ENCODE results near the gene CCDC154.

The CCDC154 gene

DNA sequence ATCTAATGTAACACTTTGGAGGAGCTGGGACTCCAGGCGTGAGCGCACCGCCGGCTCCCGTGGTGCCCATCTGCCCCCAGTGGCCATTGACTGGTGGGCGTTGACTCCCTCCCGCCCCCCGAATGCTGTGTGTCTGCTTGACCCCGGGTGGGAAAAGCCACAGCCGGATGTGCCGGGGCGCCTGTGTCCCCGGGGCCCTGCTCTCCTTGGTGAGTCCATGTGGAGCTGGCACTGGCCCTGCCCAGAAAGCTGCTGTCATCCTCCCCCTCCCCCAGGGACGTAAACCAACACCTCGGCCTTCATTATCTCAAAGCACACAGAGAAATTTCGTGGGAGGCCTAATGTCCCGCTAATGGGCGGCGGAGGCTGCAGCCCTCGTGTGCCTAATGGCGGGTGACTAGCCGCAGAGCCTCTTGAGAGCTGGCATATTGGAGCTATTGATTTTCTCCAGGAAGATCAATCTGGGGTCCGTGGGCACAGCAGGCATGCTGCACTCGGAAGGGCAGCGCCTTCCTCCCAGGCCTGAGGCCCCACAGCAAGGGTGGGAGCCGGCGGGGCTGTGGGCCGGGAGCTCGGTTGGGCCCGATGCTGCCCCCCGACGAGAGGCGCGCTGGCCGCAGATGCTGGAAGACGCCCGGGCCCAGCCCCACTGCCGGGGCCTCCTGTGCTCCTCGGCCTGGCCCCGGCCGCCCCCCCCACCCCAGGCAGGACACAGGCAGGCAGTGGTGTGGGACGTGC is 17.5 kb downstream of the CCDC154 start:
- no peaks in the 10 kb centered on the region for H3K9me3 ChIP-seq (ENCODE audit: insufficient read depth, low read depth, low read length)
- H3K4me1 ChIP-seq (ENCODE audit: insufficient read depth, low read length, poor library complexity, severe bottlenecking), result no peaks in the 10 kb centered on the region
- no peaks in the 10 kb centered on the region for H3K27me3 ChIP-seq (ENCODE audit: insufficient read depth, low read length, poor library complexity, severe bottlenecking)
- no peak overlapping the region for H3K4me2 ChIP-seq (ENCODE audit: low read depth, low read length, poor library complexity, severe bottlenecking)
- TF ChIP-seq EZH2phosphoT487 (IDR thresholded peaks at IDR 0.05; ENCODE audit: borderline replicate concordance), result no peak
- TF ChIP-seq, protein P1, sequence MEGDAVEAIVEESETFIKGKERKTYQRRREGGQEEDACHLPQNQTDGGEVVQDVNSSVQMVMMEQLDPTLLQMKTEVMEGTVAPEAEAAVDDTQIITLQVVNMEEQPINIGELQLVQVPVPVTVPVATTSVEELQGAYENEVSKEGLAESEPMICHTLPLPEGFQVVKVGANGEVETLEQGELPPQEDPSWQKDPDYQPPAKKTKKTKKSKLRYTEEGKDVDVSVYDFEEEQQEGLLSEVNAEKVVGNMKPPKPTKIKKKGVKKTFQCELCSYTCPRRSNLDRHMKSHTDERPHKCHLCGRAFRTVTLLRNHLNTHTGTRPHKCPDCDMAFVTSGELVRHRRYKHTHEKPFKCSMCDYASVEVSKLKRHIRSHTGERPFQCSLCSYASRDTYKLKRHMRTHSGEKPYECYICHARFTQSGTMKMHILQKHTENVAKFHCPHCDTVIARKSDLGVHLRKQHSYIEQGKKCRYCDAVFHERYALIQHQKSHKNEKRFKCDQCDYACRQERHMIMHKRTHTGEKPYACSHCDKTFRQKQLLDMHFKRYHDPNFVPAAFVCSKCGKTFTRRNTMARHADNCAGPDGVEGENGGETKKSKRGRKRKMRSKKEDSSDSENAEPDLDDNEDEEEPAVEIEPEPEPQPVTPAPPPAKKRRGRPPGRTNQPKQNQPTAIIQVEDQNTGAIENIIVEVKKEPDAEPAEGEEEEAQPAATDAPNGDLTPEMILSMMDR (conservative IDR thresholded peaks at IDR 0.05; ENCODE audit: low read length), result no peak
- H3K4me3 ChIP-seq (ENCODE audit: low read length, poor library complexity, severe bottlenecking), result no peak overlapping the region
- H3K36me3 ChIP-seq (ENCODE audit: insufficient read depth, low read length), result no peaks in the 10 kb centered on the region
- no peak overlapping the region for H2AFZ ChIP-seq (ENCODE audit: low read length)
- no peaks in the 10 kb centered on the region for H3K79me2 ChIP-seq (ENCODE audit: insufficient read depth, low read length)
- H4K20me1 ChIP-seq (ENCODE audit: insufficient read depth, low read length, poor library complexity, severe bottlenecking), result no peaks in the 10 kb centered on the region
- no peaks in the 10 kb centered on the region for H3K9me2 ChIP-seq (replicated peaks; ENCODE audit: low read depth, low read length)
- H3K9ac ChIP-seq (ENCODE audit: low read depth, low read length, poor library complexity, severe bottlenecking), result no peak overlapping the region
- no peaks in the 10 kb centered on the region for H3F3A ChIP-seq (ENCODE audit: low read depth)

DNA sequence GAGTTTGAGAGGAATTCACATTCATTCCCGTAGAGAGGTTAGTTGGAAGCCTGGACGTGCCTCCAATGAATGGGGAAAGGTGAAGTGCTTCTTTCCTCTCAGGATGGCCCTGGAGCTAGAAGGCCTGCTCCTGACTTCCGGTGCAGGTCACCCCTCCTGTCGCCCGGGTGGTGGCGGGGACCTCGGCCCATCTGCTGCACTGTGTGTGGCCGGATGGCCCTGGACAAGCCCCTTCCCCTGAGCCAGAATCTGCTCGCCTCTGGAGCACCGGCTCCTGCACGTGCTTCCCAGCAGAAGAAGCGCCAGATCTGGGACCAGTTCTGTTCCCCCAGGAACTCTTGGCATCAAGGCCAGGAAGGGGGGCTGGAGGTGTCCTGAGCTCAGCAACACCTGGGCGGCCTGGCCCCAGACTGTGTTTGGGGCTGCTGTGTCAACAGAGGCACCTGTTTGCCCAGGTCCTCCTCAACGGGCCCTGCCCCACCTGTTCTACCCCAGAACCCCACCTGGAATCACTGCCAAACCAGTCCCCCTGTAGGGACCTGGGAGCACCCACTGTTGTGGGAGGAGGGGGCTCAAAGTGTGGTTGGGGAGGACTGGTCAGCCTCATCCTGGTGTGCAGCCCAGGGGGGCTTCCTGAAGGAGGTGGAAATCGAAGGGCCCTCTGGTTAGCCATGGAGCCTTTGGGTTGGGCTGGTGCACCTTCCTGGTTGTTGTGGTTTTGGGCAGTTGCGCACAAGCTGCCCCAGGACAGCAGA is 18.6 kb downstream of the CCDC154 start:
- H3K9ac ChIP-seq (ENCODE audit: low read depth, low read length, poor library complexity, severe bottlenecking), result no peak overlapping the region
- no peak overlapping the region for H3K4me2 ChIP-seq (ENCODE audit: low read depth, low read length, poor library complexity, severe bottlenecking)
- H3K36me3 ChIP-seq (ENCODE audit: insufficient read depth, low read length), result no peaks in the 10 kb centered on the region
- no peaks in the 10 kb centered on the region for H3K27me3 ChIP-seq (ENCODE audit: insufficient read depth, low read length, poor library complexity, severe bottlenecking)
- H3K4me3 ChIP-seq (ENCODE audit: low read length, poor library complexity, severe bottlenecking), result no peak overlapping the region
- H4K20me1 ChIP-seq (ENCODE audit: insufficient read depth, low read length, poor library complexity, severe bottlenecking), result no peaks in the 10 kb centered on the region
- H3K9me2 ChIP-seq (replicated peaks; ENCODE audit: low read depth, low read length), result no peaks in the 10 kb centered on the region
- TF ChIP-seq, protein P1 (conservative IDR thresholded peaks at IDR 0.05; ENCODE audit: low read length), result no peak
- TF ChIP-seq EZH2phosphoT487 (IDR thresholded peaks at IDR 0.05; ENCODE audit: borderline replicate concordance), result no peak
- H3K79me2 ChIP-seq (ENCODE audit: insufficient read depth, low read length), result no peaks in the 10 kb centered on the region
- no peaks in the 10 kb centered on the region for H3F3A ChIP-seq (ENCODE audit: low read depth)
- no peaks in the 10 kb centered on the region for H3K9me3 ChIP-seq (ENCODE audit: insufficient read depth, low read depth, low read length)
- H3K4me1 ChIP-seq (ENCODE audit: insufficient read depth, low read length, poor library complexity, severe bottlenecking), result no peaks in the 10 kb centered on the region
- no peak overlapping the region for H2AFZ ChIP-seq (ENCODE audit: low read length)

DNA sequence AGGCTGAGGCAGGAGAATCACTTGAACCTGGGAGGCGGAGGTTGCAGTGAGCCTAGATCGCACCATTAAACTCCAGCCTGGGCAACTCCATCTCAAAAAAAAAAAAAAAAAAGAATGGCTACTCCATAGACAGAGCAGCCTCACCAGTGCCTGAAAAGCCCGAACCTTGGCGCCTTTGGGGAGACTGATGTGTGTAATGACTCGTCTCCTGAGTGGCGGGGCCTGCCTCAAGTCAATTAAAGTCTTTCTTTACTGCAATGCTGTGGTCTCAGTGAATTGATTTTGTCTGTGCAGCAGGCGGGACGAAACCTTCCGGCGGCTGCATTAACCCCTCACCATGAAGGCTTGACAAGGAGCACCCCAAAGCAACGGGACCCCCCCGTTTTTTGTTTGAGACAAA is 20.3 kb downstream of the CCDC154 start:
- H3K27me3 ChIP-seq (ENCODE audit: insufficient read depth, low read length, poor library complexity, severe bottlenecking), result no peaks in the 10 kb centered on the region
- TF ChIP-seq EZH2phosphoT487 (IDR thresholded peaks at IDR 0.05; ENCODE audit: borderline replicate concordance), result no peak
- TF ChIP-seq, protein P1 (conservative IDR thresholded peaks at IDR 0.05; ENCODE audit: low read length), result no peak
- H3K9me2 ChIP-seq (replicated peaks; ENCODE audit: low read depth, low read length), result no peaks in the 10 kb centered on the region
- H3K9me3 ChIP-seq (ENCODE audit: insufficient read depth, low read depth, low read length), result no peaks in the 10 kb centered on the region
- no peak overlapping the region for H2AFZ ChIP-seq (ENCODE audit: low read length)
- H3K36me3 ChIP-seq (ENCODE audit: insufficient read depth, low read length), result no peaks in the 10 kb centered on the region
- peaks cover 3% of the 10 kb centered on the region for H4K20me1 ChIP-seq (ENCODE audit: insufficient read depth, low read length, poor library complexity, severe bottlenecking)
- H3F3A ChIP-seq (ENCODE audit: low read depth), result no peaks in the 10 kb centered on the region
- H3K4me1 ChIP-seq (ENCODE audit: insufficient read depth, low read length, poor library complexity, severe bottlenecking), result no peaks in the 10 kb centered on the region
- H3K4me2 ChIP-seq (ENCODE audit: low read depth, low read length, poor library complexity, severe bottlenecking), result no peak overlapping the region
- no peak overlapping the region for H3K9ac ChIP-seq (ENCODE audit: low read depth, low read length, poor library complexity, severe bottlenecking)
- H3K4me3 ChIP-seq (ENCODE audit: low read length, poor library complexity, severe bottlenecking), result no peak overlapping the region
- peaks cover 14% of the 10 kb centered on the region for H3K79me2 ChIP-seq (ENCODE audit: insufficient read depth, low read length)

Data from Loucy (cell line).